GM12878 (cell line): ENCODE results near the gene TDRD7. TPM values are rescaled to one million over a fixed set of nuclear protein-coding genes. Genes with fewer than 3 reads are reported as not detected.

Experiments used
- ATAC-seq: fragments of 200-7000 bp; cut with Tn5 transposase; 3 replicates; pipeline ENCODE4 v1.9.1; 2020; ENCODE audit warnings: mild to moderate bottlenecking, moderate library complexity
- BruUV-seq: library from RNA; stranded (reverse); fragments of 400-500 nt; replicated peaks from 2 replicates; lab custom pipeline; 2021; lab: Mats Ljungman, UMichigan
- CTCF ChIA-PET: fragments of 300-600 bp; sonication (Branson Sonifier 250); formaldehyde crosslinking; extraction: SDS; loops from one replicate; lab custom pipeline; 2021; ENCODE audit warnings: inconsistent platforms; lab: Yijun Ruan, JAX
- POLR2A ChIA-PET: fragments of 350-600 bp; formaldehyde crosslinking; extraction: SDS; loops from one replicate; lab custom pipeline; 2021; ENCODE audit warnings: inconsistent platforms; lab: Charles Lee
- RAD21 ChIA-PET: fragments of 300-600 bp; sonication (Branson Sonifier 250); formaldehyde crosslinking; loops from one replicate; lab custom pipeline; 2023; ENCODE audit warnings: antibody characterized with exemption; ENCODE audit not compliant: unreplicated experiment; lab: Charles Lee
- SMC1A ChIA-PET: fragments of 300-600 bp; sonication (Branson Sonifier 250); formaldehyde crosslinking; loops from one replicate; lab custom pipeline; 2023; ENCODE audit not compliant: unreplicated experiment, uncharacterized antibody; lab: Charles Lee
- DNase-seq: peaks from one replicate; pipeline ENCODE4 v3.0.0-alpha.2; 2011; ENCODE audit warnings: low read depth, low spot score
- FAIRE-seq: peaks from 3 replicates; lab custom pipeline; 2011; peaks lifted over from hg19 to GRCh38; lab: Jason Lieb, UNC
- H2AFZ ChIP-seq: 2 replicates; pipeline ENCODE4 v1.6.0; 2011; ENCODE audit warnings: low read depth, low read length, control low read depth; ENCODE audit not compliant: control insufficient read depth
- H3K27ac ChIP-seq: 2 replicates; pipeline ENCODE4 v1.5.1; 2011; ENCODE audit warnings: control low read depth; ENCODE audit not compliant: control insufficient read depth, insufficient read depth
- H3K27me3 ChIP-seq, 2 experiments: replicated peaks in 1 of 2; 2 replicates each; pipeline versions ENCODE4 v1.6.0 to v1.6.1; 2011; ENCODE audit warnings: low read length in 1 of 2; ENCODE audit not compliant: control insufficient read depth in 2 of 2, insufficient read depth in 2 of 2
- H3K36me3 ChIP-seq, 2 experiments: 2 replicates each; pipeline ENCODE4 v1.5.1; 2011; ENCODE audit warnings: low read length in 1 of 2; ENCODE audit not compliant: control insufficient read depth in 2 of 2, insufficient read depth in 2 of 2
- H3K4me1 ChIP-seq: 2 replicates; pipeline ENCODE4 v1.6.1; 2011; ENCODE audit warnings: mild to moderate bottlenecking, low read length, moderate library complexity, mixed read lengths; ENCODE audit not compliant: control insufficient read depth, insufficient read depth
- H3K4me2 ChIP-seq: 2 replicates; pipeline ENCODE4 v1.6.0; 2011; ENCODE audit warnings: control low read depth; ENCODE audit not compliant: control insufficient read depth, insufficient read depth
- H3K4me3 ChIP-seq: fragments of 200-600 bp; sonication (generic); 2 replicates; pipeline ENCODE4 v1.5.1; 2016
- H3K79me2 ChIP-seq: 2 replicates; pipeline ENCODE4 v1.6.0; 2011; ENCODE audit warnings: low read length; ENCODE audit not compliant: control insufficient read depth, insufficient read depth
- H3K9ac ChIP-seq: 2 replicates; pipeline ENCODE4 v1.8.0; 2011; ENCODE audit warnings: low read length, control low read depth, mixed read lengths; ENCODE audit not compliant: control insufficient read depth, insufficient read depth
- H3K9me3 ChIP-seq: replicated peaks from 3 replicates; pipeline ENCODE4 v1.5.1; 2011; ENCODE audit warnings: mild to moderate bottlenecking, low read length; ENCODE audit not compliant: control insufficient read depth, insufficient read depth
- H4K20me1 ChIP-seq: 2 replicates; pipeline ENCODE4 v1.6.0; 2011; ENCODE audit not compliant: control insufficient read depth, insufficient read depth
- BCLAF1 ChIP-seq: fragments of 450-650 bp; IDR thresholded peaks from 2 replicates; pipeline ENCODE4 v1.6.1; 2017; ENCODE audit warnings: antibody characterized with exemption, mild to moderate bottlenecking, moderate library complexity
- BRCA1 ChIP-seq: IDR thresholded peaks from 2 replicates; pipeline ENCODE4 v1.6.1; 2011; ENCODE audit warnings: low read depth, low read length, improper control_type of control experiment
- CBX5 ChIP-seq: sonication (generic); IDR thresholded peaks from 2 replicates; pipeline ENCODE4 v1.6.1; 2016; ENCODE audit warnings: low read depth, moderate library complexity, mild to moderate bottlenecking, inconsistent platforms
- CREB1 ChIP-seq: IDR thresholded peaks from 2 replicates; pipeline ENCODE4 v1.6.1; 2012; ENCODE audit warnings: low read depth, mild to moderate bottlenecking, inconsistent platforms
- CREM ChIP-seq: IDR thresholded peaks from 2 replicates; pipeline ENCODE4 v1.6.1; 2014; ENCODE audit warnings: antibody characterized with exemption, low read depth
- IRF4 ChIP-seq: IDR thresholded peaks from 2 replicates; pipeline ENCODE4 v1.6.1; 2011; ENCODE audit warnings: low read depth, low read length
- IRF5 ChIP-seq: fragments of 450-650 bp; IDR thresholded peaks from 2 replicates; pipeline ENCODE4 v1.6.1; 2017; ENCODE audit warnings: borderline replicate concordance
- NR2C2 ChIP-seq: IDR thresholded peaks from 2 replicates; pipeline ENCODE4 v1.6.1; 2011; ENCODE audit warnings: borderline replicate concordance, low read depth; ENCODE audit not compliant: control insufficient read depth, insufficient read length
- NR2F1 ChIP-seq: fragments of 450-650 bp; conservative IDR thresholded peaks from 2 replicates; pipeline ENCODE4 v1.6.1; 2017; ENCODE audit warnings: mild to moderate bottlenecking
- NRF1 ChIP-seq: conservative IDR thresholded peaks from 2 replicates; pipeline ENCODE4 v1.6.1; 2011; ENCODE audit warnings: mild to moderate bottlenecking, low read depth, low read length, improper control_type of control experiment
- RAD51 ChIP-seq: fragments of 450-650 bp; IDR thresholded peaks from 2 replicates; pipeline ENCODE4 v1.6.1; 2016; ENCODE audit warnings: moderate library complexity, mild to moderate bottlenecking, inconsistent platforms
- SPI1 ChIP-seq: IDR thresholded peaks from 2 replicates; pipeline ENCODE4 v1.6.1; 2011; ENCODE audit warnings: low read depth, mild to moderate bottlenecking, low read length, moderate library complexity, borderline replicate concordance; ENCODE audit not compliant: insufficient read depth
- SUZ12 ChIP-seq: fragments of 200-600 bp; sonication (generic); IDR thresholded peaks from one replicate; pipeline ENCODE4 v1.6.1; 2018; ENCODE audit warnings: antibody characterized with exemption, mild to moderate bottlenecking; ENCODE audit not compliant: unreplicated experiment
- ZNF207 ChIP-seq: fragments of 450-650 bp; IDR thresholded peaks from 2 replicates; pipeline ENCODE4 v1.6.1; 2014; ENCODE audit warnings: antibody characterized with exemption, mild to moderate bottlenecking, borderline replicate concordance
- ZSCAN29 ChIP-seq: fragments of 450-650 bp; IDR thresholded peaks from 2 replicates; pipeline ENCODE4 v1.6.1; 2017; ENCODE audit warnings: mild to moderate bottlenecking, moderate library complexity
- WGBS: methylation state at CpG from one replicate; pipeline ENCODE4 v1.1.6; 2016; ENCODE audit warnings: low lambda C conversion rate; ENCODE audit not compliant: insufficient replicate concordance, insufficient coverage; ENCODE audit errors: missing lambda C conversion rate; 5-methylcytosine and 5-hydroxymethylcytosine counted together
- in situ Hi-C: fragments of 300-500 bp; cut with MboI; formaldehyde crosslinking; loops from 9 replicates; pipeline ENCODE4 v1.14.3; 2018; ENCODE audit warnings: mixed read lengths
- intact Hi-C: fragments of 100-400 bp; cut with micrococcal nuclease; formaldehyde crosslinking; loops from one replicate; pipeline ENCODE4 v1.14.2; 2022; ENCODE audit not compliant: unreplicated experiment
- polyA plus RNA-seq, 11 experiments: library from polyadenylated mRNA; depleted of rRNA in 4 of 11; unstranded in 6 of 11; stranded (reverse) in 5 of 11; fragments of >200 nt; fragmentation: Nextera tagmentation in 4 of 11; fragmentation: Illumina TruSeq in 1 of 11; extraction: Ambion mirVana in 4 of 11; extraction: Trizol in 1 of 11; gene quantifications; 1 replicate in 1 of 11; 2 replicates in 10 of 11; pipeline versions ENCODE4 v1.2.1 to v1.2.3, GENCODE V29; 2011 to 2016; ENCODE audit warnings: inconsistent platforms in 2 of 11, missing spikeins in 2 of 11, low read depth in 1 of 11
- total RNA-seq, 4 experiments: library from RNA; depleted of rRNA in 3 of 4; stranded (reverse); fragments of >200 nt in 3 of 4; fragmentation: Illumina TruSeq in 1 of 4; extraction: Trizol in 1 of 4; gene quantifications; 2 replicates each; pipeline versions ENCODE4 v1.2.1 to v1.2.3, GENCODE V29; 2013 to 2021
- TF ChIP-seq, protein P1 (sequence below): fragments of 450-650 bp; IDR thresholded peaks from 2 replicates; pipeline ENCODE4 v1.6.1; 2017; ENCODE audit warnings: mild to moderate bottlenecking
- TF ChIP-seq, protein P2 (sequence below): fragments of 150-350 bp; IDR thresholded peaks from 2 replicates; pipeline ENCODE4 v1.6.1; 2014; ENCODE audit warnings: mild to moderate bottlenecking, low read depth, low read length

Gene TDRD7
- total and polyA plus RNA-seq, 10 of the 15 experiments (the other 5 are each of a cell fraction or from before 2014, with no cell fraction given), result 5.7 to 26.4 (median 16.2) TPM

DNA sequence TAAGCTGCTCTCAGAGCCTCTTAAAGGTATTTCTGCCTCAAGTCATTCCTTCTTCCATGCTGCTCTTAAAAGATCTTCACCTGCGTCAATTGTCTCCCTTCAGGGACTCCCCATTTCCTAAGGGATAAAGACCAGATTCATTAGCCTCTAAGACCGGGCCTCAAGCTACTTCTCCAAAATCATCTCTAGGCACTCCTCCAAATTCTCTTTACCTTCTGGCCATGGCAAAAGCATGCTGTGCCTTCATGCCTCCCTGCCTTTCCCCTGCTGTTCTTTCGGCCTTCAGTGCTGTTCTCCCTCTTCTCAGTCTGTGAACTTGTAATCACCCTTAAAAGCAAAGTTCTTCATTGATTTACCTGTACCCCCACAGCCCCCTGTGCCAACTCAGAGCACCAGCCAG is 93.9 kb downstream of the TDRD7 start:
- BruUV-seq, result no TSS peak
- intact Hi-C loops (loop anchor here (10.0 kb wide), 1 partner anchor 89 kb away; no protein-coding TSS in a partner anchor), in situ Hi-C loops (loop anchor here (10.0 kb wide), 1 partner anchor 1091 kb away; the partner anchor contains the start of gene ZNF367)
- H3K4me2 ChIP-seq, result peak overlapping the region; percentile 51; the same call in 1 of the 2 replicates
- H3K27me3 ChIP-seq, result no peaks in the 10 kb centered on the region
- no peak for DNase-seq
- ChIA-PET RAD21 (interaction anchor here (1.0 to 6.1 kb wide), 8 partner anchors 24 to 110 kb away, joined by 3 to 144 read pairs (median 5); no protein-coding TSS in a partner anchor), SMC1A (interaction anchor here (0.8 to 8.6 kb wide), 8 partner anchors 11 to 92 kb away, joined by 3 to 144 read pairs (median 6); no protein-coding TSS in a partner anchor), POLR2A (interaction anchor here (0.8 to 1.4 kb wide), 3 partner anchors 20 to 52 kb away, joined by 3 to 4 read pairs (median 3); no protein-coding TSS in a partner anchor), CTCF (interaction anchor here (0.8 to 8.9 kb wide), 12 partner anchors 9 to 110 kb away, joined by 3 to 247 read pairs (median 4); no protein-coding TSS in a partner anchor)
- peaks cover 72% of the 10 kb centered on the region for H3K79me2 ChIP-seq
- no peaks in the 10 kb centered on the region; a peak in 1 of 4 replicates for H3K36me3 ChIP-seq
- no peak overlapping the region for H3K9ac ChIP-seq
- ATAC-seq, result no peak
- H3K4me1 ChIP-seq, result peaks cover 42% of the 10 kb centered on the region
- WGBS, result 71% methylated on average over 3 of the region's 3 CpGs
- H3K4me3 ChIP-seq, result no peak overlapping the region
- no peak overlapping the region for H2AFZ ChIP-seq
- H3K9me3 ChIP-seq, result no peaks in the 10 kb centered on the region; the same call in 2 of the 3 replicates
- no peak for FAIRE-seq
- no peak overlapping the region for H3K27ac ChIP-seq
- H4K20me1 ChIP-seq, result no peaks in the 10 kb centered on the region
- TF ChIP-seq CREM (no peak), CREB1 (no peak), NR2C2 (no peak), RAD51 (no peak), NR2F1 (no peak), SPI1 (no peak), ZSCAN29 (no peak), ZNF207 (no peak), IRF4 (no peak), SUZ12 (no peak), BRCA1 (no peak), IRF5 (no peak), CBX5 (no peak), NRF1 (no peak), BCLAF1 (no peak)
- TF ChIP-seq, protein P1, sequence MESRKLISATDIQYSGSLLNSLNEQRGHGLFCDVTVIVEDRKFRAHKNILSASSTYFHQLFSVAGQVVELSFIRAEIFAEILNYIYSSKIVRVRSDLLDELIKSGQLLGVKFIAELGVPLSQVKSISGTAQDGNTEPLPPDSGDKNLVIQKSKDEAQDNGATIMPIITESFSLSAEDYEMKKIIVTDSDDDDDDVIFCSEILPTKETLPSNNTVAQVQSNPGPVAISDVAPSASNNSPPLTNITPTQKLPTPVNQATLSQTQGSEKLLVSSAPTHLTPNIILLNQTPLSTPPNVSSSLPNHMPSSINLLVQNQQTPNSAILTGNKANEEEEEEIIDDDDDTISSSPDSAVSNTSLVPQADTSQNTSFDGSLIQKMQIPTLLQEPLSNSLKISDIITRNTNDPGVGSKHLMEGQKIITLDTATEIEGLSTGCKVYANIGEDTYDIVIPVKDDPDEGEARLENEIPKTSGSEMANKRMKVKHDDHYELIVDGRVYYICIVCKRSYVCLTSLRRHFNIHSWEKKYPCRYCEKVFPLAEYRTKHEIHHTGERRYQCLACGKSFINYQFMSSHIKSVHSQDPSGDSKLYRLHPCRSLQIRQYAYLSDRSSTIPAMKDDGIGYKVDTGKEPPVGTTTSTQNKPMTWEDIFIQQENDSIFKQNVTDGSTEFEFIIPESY, result no peak
- TF ChIP-seq, protein P2, sequence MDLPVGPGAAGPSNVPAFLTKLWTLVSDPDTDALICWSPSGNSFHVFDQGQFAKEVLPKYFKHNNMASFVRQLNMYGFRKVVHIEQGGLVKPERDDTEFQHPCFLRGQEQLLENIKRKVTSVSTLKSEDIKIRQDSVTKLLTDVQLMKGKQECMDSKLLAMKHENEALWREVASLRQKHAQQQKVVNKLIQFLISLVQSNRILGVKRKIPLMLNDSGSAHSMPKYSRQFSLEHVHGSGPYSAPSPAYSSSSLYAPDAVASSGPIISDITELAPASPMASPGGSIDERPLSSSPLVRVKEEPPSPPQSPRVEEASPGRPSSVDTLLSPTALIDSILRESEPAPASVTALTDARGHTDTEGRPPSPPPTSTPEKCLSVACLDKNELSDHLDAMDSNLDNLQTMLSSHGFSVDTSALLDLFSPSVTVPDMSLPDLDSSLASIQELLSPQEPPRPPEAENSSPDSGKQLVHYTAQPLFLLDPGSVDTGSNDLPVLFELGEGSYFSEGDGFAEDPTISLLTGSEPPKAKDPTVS, result no peak
